HG02623 (cell line): ENCODE measurements around the gene ARL15.
"Not testable (repeated sequence)": the region's sequence is repeated elsewhere in the genome, so short reads cannot be mapped to it uniquely, and the experiment has no call there.

Source experiments
- ATAC-seq: cut with Tn5 transposase; IDR thresholded peaks from one replicate; pipeline ENCODE4 v1.9.1; 2021; ENCODE audit warnings: moderate library complexity; ENCODE audit not compliant: unreplicated experiment

The ARL15 gene

GRCh38 chr5:53873235-53873634, 437.1 kb downstream of the ARL15 start:
- no peak for ATAC-seq

DNA sequence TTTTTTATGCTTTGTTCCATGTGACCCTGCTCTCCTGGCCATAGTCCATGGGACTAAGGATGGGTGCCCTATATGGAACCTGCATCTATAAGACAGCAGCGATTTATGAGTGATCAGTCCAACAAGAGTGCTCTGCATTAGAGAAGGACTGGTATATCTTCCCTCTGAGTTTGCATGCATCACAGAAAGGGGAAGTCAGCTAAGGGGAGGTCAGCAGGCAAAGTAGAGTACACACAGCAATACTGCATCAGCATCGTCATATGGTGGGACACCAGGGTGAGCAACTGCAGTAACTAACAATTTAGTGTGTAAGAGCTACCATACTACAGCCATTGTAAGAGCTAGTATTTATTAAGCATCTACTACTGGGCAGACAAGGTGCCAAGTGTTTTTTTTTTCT, 438.6 kb downstream of the ARL15 start:
- ATAC-seq, result no peak

GRCh38 chr5:53871050-53871449, 439.3 kb downstream of the ARL15 start:
- ATAC-seq, result no peak

- ATAC-seq, result no peak
These were observed 451.5 kb downstream of the ARL15 start for GRCh38 chr5:53858700-53859456.

DNA sequence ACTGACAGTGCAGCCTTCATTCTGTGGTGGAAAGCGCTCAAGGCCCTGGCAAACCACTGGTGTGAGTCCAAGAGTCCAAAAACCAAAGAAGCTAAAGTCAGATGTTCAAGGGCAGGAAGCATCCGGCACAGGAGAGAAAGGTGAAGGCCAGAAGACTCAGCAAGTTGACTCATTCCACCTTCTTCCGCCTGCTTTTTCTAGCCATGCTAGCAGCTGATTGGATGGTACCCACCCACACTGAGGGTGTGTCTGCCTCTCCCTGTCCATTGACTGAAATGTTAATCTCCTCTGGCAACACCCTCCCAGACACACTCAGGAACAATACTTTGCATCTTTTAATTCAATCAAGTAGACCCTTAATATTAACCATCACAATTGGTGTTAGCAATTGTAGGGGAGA, 453.9 kb downstream of the ARL15 start:
- ATAC-seq, result no peak

GRCh38 chr5:53836851-53837430, 473.4 kb downstream of the ARL15 start:
- ATAC-seq, result not testable (repeated sequence)

GRCh38 chr5:53834500-53834899, 475.9 kb downstream of the ARL15 start:
- no peak for ATAC-seq
